Chondrocyte (in vitro differentiated cells): ENCODE measurements around the gene GATB. TPM values are rescaled to one million over a fixed set of nuclear protein-coding genes. Genes with fewer than 3 reads are reported as not detected.

ENCODE experiments used
- DNase-seq: peaks from one replicate; pipeline ENCODE4 v3.0.0; 2021; ENCODE audit warnings: mixed read lengths, low spot score
- H3K27ac Mint-ChIP-seq: one replicate; pipeline ENCODE4 v1.8.0; 2021; ENCODE audit warnings: mild to moderate bottlenecking, moderate library complexity, mixed read lengths; ENCODE audit not compliant: unreplicated experiment
- H3K27me3 Mint-ChIP-seq: 2 replicates; pipeline ENCODE4 v1.8.0; 2021; ENCODE audit warnings: low read depth, mixed read lengths
- H3K36me3 Mint-ChIP-seq: 2 replicates; pipeline ENCODE4 v1.8.0; 2021; ENCODE audit warnings: low read depth, mixed read lengths
- H3K4me1 Mint-ChIP-seq: 2 replicates; pipeline ENCODE4 v1.8.0; 2021; ENCODE audit warnings: low read depth, mild to moderate bottlenecking, mixed read lengths
- H3K4me3 Mint-ChIP-seq: one replicate; pipeline ENCODE4 v1.8.0; 2021; ENCODE audit warnings: mild to moderate bottlenecking, moderate library complexity, mixed read lengths; ENCODE audit not compliant: unreplicated experiment
- H3K9me3 Mint-ChIP-seq: 2 replicates; pipeline ENCODE4 v1.8.0; 2021; ENCODE audit warnings: low read depth, mixed read lengths
- total RNA-seq: library from RNA; stranded (reverse); gene quantifications from 3 replicates; pipeline ENCODE4 v1.2.1, GENCODE V29; 2021
- TF ChIP-seq, protein P1 (sequence below): fragments of 200-600 bp; sonication (generic); IDR thresholded peaks from 2 replicates; pipeline ENCODE4 v1.5.0; 2021; ENCODE audit warnings: antibody characterized with exemption, mild to moderate bottlenecking, moderate library complexity

The GATB gene
- total RNA-seq, 1 donor from 2014 or later, result 9.2 TPM

GRCh38 chr4:151803246-151803645 is 42.4 kb upstream of the GATB start:
- no peak for DNase-seq
- TF ChIP-seq, protein P1, sequence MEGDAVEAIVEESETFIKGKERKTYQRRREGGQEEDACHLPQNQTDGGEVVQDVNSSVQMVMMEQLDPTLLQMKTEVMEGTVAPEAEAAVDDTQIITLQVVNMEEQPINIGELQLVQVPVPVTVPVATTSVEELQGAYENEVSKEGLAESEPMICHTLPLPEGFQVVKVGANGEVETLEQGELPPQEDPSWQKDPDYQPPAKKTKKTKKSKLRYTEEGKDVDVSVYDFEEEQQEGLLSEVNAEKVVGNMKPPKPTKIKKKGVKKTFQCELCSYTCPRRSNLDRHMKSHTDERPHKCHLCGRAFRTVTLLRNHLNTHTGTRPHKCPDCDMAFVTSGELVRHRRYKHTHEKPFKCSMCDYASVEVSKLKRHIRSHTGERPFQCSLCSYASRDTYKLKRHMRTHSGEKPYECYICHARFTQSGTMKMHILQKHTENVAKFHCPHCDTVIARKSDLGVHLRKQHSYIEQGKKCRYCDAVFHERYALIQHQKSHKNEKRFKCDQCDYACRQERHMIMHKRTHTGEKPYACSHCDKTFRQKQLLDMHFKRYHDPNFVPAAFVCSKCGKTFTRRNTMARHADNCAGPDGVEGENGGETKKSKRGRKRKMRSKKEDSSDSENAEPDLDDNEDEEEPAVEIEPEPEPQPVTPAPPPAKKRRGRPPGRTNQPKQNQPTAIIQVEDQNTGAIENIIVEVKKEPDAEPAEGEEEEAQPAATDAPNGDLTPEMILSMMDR, result no peak
- Mint-ChIP-seq H3K4me3 (no peak overlapping the region), H3K27me3 (no peaks in the 10 kb centered on the region), H3K4me1 (peaks cover 34% of the 10 kb centered on the region), H3K9me3 (no peaks in the 10 kb centered on the region), H3K27ac (no peak overlapping the region), H3K36me3 (no peaks in the 10 kb centered on the region)

DNA sequence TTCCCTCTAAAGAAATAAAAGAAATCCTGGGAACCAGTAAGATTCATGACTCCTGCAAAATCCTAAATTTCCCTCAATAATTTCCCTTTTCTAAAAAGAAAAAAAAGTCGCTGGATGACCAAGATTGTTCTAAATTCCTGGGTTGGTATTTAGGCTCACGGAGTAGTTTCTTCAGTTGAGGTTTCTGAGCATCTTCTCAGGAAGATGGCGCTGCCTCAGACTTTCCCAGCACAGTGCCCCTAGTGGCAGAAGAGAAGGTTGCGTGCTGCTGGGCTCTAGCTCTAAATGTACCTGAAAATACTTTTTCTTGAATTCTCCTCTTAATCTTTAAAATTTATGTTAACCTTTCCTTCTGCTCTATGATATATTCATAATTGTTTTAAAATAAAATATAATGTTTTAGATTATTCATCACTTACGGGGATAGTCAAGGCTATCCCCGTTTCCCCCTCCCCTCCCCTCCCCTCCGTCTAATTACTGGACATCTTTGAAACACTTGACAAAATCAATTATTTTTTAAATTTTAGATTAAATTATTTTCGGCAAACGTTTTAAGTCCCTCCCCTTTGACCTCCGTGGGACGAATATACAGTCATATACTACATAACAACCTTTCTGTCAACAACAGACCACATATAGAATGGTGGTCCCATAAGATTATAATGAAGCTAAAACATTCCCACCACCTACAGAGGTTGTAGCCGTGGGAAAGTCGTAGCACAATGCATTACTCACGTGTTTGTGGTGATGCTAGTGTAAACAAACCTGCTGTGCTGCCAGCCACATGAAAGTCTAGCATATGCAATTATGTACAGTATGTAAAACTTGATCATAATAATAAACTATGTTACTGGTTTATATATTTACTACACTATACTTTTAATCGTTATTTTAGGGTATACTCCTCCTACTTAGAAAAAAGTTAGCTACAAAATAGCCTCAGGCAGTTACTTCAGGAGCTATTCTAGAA is 41.0 kb upstream of the GATB start:
- TF ChIP-seq, protein P1, result peak; percentile 91
- peak overlapping the region; percentile 23 for H3K27ac Mint-ChIP-seq
- DNase-seq, result no peak
- no peaks in the 10 kb centered on the region for H3K9me3 Mint-ChIP-seq
- no peak overlapping the region for H3K4me3 Mint-ChIP-seq
- H3K27me3 Mint-ChIP-seq, result no peaks in the 10 kb centered on the region
- H3K4me1 Mint-ChIP-seq, result peaks cover 30% of the 10 kb centered on the region
- H3K36me3 Mint-ChIP-seq, result no peaks in the 10 kb centered on the region

DNA sequence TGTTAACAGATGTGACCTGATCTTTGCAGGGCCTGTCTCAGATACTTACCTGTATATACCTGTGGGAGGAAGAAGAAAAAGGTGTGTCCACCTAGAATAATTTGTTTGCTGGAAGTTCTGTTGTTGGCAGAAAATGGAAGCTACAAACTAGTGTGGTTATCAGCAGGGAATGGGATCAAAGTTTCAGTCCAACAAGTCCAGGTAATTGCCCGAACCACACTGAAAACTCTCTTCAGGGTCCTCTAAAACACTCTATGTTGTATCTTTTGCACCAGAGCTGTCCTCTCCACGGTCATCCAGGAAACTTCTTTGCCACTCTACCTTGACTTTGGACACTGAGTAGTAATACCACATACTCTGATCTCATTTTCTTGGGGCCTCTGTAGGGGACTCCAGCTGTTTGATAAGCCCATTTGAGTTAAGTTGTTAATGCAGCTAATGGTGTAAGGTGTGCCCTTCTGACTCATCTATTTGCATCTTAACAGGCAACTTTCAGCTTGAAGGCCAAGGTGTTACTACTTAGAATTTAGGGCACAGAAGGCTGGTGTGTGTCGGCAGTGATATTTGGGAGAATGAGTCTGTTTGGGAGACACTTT is 38.7 kb upstream of the GATB start:
- Mint-ChIP-seq H3K4me3 (no peak overlapping the region), H3K9me3 (no peaks in the 10 kb centered on the region), H3K27ac (no peak overlapping the region), H3K27me3 (no peaks in the 10 kb centered on the region), H3K4me1 (peaks cover 12% of the 10 kb centered on the region), H3K36me3 (no peaks in the 10 kb centered on the region)
- TF ChIP-seq, protein P1, result no peak
- no peak for DNase-seq

DNA sequence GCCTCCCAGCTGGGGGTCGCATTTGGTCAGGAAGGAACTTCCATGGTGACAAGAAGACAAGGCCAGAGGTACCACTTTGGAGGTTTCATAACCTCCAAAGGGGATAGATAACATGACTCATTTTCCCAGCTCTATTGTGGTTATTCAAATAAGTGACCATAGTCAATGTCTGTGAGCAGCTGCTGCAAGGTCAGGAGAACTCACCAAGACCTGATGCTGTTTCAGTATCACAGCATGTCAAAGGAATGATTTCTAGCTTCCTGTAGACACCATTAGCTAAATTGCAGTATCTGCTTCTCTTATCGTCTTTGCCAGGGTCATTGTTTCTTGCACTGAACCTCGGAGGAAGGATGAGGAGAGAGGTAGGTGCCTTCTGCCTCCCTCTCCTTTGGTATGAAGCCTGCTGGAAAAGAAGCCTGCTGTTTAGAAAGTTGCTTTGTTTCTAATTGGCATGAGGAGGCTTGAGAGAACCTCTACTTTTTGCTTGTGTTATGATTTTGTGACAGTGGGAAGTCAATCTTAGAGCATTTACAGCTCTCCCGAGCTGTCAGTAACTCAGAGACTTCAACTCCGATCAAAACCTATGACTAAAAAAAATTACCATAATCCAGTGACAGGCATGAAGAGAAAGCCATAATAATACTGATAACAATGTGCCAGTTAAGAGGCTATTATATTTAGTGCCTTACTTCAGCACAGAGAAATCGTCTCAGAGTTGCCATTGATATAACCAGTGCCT is 38.0 kb upstream of the GATB start:
- no peak overlapping the region for H3K4me3 Mint-ChIP-seq
- H3K36me3 Mint-ChIP-seq, result no peaks in the 10 kb centered on the region
- peaks cover 3% of the 10 kb centered on the region for H3K27me3 Mint-ChIP-seq
- TF ChIP-seq, protein P1, result no peak
- DNase-seq, result no peak
- no peaks in the 10 kb centered on the region for H3K9me3 Mint-ChIP-seq
- no peak overlapping the region for H3K27ac Mint-ChIP-seq
- H3K4me1 Mint-ChIP-seq, result peaks cover 8% of the 10 kb centered on the region

DNA sequence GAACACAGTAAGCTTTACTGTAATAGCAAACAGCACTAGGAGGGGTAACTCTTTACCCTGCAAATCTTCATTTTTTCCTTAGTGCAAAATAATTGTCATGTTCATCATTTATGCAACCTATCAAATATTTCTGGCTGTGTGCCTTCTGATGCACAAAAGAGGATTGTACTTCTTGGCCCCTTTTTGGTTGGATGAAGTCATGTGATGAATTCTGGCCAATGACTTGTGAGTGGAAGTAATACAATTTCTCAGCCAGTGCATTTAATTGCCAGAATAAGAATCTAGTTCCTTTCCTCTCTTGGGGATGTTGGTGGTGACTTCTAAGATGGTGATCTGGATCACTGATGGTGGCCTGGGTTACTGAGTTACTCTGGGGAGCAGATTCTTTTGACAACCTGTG is 37.0 kb upstream of the GATB start:
- no peaks in the 10 kb centered on the region for H3K9me3 Mint-ChIP-seq
- no peak overlapping the region for H3K4me3 Mint-ChIP-seq
- TF ChIP-seq, protein P1, result no peak
- no peak overlapping the region for H3K27ac Mint-ChIP-seq
- DNase-seq, result no peak
- peaks cover 3% of the 10 kb centered on the region for H3K27me3 Mint-ChIP-seq
- no peaks in the 10 kb centered on the region for H3K36me3 Mint-ChIP-seq
- H3K4me1 Mint-ChIP-seq, result peaks cover 8% of the 10 kb centered on the region
